HG03378 (cell line): Measurements from ENCODE around the gene SLC32A1.

Source experiments
- ATAC-seq: cut with Tn5 transposase; IDR thresholded peaks from one replicate; pipeline ENCODE4 v1.9.1; 2021; ENCODE audit warnings: mild to moderate bottlenecking, moderate library complexity; ENCODE audit not compliant: unreplicated experiment

SLC32A1 gene, protein sequence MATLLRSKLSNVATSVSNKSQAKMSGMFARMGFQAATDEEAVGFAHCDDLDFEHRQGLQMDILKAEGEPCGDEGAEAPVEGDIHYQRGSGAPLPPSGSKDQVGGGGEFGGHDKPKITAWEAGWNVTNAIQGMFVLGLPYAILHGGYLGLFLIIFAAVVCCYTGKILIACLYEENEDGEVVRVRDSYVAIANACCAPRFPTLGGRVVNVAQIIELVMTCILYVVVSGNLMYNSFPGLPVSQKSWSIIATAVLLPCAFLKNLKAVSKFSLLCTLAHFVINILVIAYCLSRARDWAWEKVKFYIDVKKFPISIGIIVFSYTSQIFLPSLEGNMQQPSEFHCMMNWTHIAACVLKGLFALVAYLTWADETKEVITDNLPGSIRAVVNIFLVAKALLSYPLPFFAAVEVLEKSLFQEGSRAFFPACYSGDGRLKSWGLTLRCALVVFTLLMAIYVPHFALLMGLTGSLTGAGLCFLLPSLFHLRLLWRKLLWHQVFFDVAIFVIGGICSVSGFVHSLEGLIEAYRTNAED

DNA sequence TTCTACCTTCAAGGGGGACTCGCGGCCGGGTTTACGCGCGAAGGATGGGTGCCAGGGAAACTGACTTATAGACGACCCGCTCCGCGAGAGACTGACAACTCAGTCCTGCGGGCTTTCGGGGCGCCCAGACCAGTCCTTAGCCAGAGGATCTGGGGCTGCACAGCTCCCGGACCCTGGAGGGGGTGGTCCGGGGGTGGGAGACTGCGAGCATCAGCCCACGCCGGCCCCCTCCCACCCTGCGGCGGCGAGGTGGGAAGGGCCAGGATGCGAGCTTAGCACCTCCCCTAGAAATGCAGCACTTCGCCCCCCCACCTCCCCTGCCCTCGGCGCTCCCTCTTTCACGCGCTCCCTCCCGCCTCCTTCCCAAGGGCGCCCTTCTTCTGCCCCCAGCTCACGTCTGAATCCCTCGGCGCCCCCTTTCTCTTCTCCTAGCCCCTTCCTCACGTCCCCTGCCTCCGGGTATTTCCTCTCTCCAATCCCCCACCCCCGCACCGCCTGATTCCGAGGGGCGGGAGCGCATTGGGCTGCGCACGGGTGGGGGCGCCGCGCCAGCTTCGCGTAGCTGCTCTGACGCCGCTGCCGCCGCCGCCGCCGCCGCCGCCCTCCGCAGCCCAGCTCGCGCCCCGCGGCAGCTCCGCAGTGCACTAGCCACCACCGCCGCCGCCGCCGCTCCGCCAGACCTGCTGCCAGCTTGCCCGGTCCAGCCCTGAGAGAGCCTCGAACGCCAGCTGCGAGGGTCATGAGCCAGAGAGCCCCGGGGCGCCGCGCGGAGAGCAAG lies at the start of gene SLC32A1:
TSS of gene SLC32A1 (plus strand) at position 639 of the 778 bp plus-strand sequence. CDS start 239 bp downstream, outside the sequence.
- no peak for ATAC-seq

DNA sequence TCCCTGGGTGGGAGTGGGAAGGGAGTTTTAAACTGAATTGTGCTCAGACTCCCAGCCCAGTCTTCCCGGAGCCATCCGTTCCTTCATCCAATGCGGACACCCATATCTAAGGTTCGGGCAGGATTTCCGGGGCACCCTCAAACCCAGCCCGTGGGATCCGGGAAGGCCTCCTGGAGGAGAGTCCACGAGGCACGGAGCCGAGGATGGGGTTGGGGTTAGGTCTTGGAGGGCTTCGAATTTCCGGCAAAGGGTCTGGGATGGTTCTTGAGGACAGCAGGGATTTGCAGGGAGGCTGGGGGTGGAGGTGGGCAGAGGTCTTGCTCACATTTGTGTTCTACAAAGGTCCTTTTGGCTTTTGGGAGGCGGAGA lies 49.5 kb upstream of the SLC32A1 start:
- ATAC-seq = no peak

- no peak for ATAC-seq
Observed at GRCh38 chr20:38676576-38676975, 47.7 kb upstream of the SLC32A1 start.

- ATAC-seq = no peak
Observed at GRCh38 chr20:38680500-38681306, 43.6 kb upstream of the SLC32A1 start.

DNA sequence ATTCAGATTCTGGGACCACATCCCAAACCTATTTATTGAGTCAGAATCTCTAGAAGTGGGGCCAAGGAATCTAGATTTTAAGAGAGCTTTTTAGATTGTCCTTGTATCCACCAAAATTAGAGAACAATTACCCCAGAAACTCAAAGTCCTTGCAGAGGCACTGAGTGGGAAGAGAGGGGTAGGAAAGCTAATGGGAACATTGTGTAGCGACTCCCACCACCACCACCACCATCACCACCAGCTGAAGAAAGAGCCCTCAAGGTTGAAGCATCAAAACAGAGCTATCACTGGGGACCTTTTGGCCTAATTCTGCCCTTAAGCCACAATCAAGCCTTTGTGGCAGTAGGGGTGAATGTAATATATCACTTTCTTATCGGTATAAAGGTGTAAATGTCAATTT lies 39.0 kb upstream of the SLC32A1 start:
- no peak for ATAC-seq

DNA sequence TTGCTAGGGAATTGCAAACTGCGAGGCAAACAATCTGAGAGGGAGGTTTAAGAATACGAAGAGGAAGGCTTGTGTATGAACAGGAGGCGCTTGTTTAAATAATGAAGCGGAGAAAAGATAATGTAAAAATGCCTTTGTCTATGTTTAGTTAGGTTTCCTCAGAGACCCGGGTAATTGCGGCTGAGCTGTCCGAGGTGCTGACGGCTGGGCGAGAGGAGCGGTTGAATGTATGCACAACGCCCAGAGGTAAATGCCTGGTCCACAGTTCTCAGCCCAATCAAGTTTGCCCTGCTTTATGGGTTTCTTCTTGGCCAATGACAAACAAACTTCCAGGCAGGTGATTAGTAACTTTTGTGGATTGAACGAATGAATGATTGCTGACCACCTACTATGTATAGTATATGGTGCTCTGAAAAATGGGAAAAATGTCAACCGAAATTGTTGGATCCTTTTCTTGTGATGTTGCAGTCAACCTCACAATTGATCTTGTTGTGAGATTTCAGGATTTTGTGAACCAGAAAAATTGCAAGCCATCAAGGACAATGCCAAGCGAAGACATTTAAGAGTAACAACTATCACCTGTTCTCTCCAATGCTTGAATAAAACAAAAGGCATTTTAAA lies 38.3 kb upstream of the SLC32A1 start:
- ATAC-seq = no peak

DNA sequence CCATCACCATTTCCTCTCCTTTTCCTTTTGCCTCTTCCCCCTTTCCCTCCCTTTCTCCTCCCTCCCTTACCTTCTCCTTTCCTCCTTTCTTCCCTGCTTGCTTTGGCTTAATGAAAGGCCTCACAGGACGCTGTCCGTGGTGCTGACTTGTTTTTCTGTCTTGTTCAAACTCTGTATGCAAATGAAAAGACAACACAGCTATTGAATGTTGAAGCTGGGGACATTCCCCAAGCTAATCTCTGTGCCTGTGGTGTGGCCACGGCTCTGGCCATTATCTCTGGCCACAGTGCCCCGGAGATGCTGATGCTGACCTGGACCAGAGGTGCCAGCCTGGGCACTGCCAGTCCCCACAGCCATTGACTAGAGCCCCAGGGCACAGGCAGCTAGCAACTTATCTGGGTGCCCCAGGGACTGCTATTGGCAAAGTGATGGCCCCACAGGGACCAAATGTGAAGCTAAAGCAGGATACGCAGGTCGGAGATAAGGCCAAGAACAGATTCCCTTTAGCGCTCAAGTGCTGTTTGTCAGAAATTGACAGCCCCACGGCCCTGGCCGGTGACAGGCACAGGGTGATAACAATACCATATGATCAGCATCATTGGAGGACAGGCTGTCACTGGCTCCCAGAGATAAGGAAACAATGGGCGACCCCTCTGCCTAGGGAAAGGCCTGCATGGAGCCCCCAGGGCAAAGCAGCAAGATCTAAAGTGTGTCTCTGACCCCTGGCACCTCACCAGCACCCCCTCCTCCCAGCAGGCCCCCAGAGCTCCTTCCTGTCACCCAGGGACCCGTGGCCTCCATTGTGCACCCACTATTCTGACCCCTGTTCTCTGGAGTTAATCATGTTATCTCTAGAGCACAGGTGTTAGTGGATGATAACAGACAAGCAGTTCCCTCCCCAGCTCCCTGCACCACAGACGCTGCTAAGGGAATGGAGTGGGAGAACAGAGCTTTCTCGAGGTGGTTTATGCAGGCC lies 31.6 kb upstream of the SLC32A1 start:
- ATAC-seq = no peak

DNA sequence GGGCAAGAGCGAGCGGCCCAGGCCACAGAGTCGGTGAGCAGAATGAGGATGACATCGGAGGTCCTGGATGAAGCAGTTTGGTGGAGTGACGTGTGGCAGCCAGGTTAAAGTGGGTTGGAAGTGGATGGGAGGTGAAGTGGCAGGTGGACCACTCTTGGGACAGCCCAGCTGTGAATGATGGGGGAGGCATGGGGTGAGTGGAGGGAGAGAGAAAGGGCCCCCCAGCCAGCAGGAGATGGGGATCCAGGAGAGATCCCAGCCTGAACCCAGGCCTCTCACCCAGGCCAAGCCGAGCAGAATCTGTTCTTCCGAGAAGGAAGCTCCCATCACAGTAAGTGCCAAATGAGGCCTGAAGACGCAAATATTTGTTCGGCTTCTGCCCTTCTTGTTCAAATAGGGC lies 27.0 kb upstream of the SLC32A1 start:
- ATAC-seq = no peak

- no peak for ATAC-seq
Observed at GRCh38 chr20:38698541-38698940, 25.7 kb upstream of the SLC32A1 start.

DNA sequence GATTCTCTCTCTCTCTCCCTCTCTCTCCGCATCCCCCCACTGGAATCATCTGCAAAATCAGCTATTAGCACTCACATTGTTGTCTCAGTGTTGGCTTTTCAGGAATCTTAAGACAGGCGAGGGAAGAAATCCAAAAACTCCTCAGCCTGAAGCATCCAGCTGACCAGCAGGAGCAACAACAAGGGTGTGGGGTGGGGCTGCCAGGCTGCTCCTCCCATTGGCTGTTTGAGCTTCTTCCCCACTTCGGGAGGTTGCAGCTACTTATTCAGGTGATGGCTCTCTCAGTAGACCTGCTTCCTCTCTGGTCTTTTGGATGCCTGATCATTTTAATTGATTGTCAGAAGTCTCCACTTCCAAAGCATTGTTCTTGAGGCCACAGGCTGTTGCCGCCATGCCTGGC lies 24.1 kb upstream of the SLC32A1 start:
- ATAC-seq = no peak

DNA sequence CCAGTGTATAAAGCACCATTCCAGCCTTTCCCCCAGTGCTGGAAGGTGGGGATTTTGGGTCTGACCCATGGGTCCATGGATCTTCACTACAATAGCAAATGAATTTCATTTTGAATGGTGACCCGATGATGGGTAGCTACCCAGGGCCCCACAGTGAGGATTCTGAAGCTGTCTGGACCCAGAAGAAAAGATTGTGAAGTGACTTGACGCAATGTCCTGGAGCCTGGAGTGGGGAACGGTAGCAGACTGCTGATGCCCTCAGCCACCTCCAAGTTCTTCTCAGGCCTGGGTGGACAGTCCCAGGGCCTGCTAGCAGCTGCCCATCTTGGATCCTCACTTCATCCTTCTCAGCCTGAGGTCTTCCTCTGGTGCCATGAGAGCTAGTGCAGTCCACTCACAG lies 23.4 kb upstream of the SLC32A1 start:
- no peak for ATAC-seq

DNA sequence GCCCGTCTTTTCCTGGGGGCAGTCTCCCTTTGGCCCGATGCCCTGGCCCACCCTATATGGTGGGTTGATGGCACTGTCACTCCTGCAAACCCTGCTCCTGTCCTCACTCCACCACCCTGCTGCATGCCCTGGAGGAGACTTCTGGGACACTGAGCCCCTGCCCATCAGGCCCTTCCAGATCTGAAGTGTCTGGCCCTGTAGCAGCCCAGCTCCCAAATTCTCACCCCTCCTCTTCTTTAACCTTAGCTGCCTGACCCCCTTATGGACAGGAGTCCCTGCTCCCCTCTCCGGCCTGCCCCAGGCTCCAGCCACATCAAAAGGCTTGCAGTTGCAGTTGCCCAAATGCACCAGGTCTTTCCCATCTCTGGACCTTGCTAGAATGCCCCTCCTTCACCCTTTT lies 20.8 kb upstream of the SLC32A1 start:
- no peak for ATAC-seq

DNA sequence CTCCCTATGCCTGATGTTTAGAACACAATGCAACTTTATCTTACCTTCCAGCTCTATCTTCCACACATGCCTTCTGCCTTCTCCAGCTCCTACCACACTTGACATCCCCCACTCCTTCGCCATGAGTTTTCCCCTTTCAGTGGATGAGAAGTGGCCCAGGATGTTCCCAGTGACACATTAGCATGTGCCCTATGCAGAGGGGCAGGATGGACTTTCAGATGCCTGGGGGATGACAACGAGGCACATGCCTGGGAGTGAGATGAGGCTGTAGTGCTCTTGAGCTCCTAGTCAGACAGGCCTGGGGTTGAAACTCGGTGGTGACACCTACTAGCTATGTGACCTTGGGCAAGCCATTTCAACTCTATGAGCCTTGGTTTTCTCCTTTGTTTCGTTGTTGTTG lies 20.1 kb upstream of the SLC32A1 start:
- no peak for ATAC-seq

DNA sequence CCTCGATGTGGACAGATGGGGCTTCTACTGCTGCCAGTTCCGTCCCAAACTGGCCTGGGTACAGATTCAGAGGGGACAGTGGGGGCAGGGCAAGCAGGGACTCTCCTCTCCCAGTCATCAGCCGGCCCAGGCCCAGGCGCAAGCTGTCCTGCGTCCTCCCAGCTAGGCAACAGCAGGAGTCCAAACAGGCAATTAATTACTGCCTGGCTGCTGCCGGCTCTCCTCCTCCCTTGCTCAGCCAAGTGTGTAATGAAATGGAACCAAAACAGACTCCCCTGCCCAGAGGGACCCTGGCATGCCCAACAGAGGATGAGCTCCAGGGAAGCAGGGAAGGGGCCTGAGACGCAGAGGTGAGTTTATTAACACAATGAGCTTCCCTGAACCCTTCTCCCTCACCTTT lies 17.8 kb upstream of the SLC32A1 start:
- ATAC-seq = no peak

GRCh38 chr20:38714308-38714707 lies 10.0 kb upstream of the SLC32A1 start:
- ATAC-seq = no peak

DNA sequence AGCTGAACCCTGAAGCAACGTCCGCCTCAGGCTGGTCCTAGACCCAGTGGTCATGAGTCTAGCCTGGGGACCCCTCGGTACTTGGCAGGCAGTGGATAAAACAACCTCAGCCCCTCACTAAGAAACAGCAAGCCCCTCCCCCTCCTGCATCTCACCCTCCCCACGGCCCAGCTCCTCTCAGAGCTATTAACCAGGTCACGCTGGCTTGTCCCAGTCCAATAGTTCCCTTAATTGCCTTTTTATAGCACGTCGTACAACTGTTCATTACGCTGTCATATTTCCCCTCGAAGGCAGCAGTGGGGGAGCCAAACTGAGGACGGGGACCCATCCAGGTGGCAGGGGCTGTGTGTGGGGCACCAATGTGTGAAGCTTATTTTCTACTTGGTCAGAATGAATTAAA lies 8.6 kb upstream of the SLC32A1 start:
- no peak for ATAC-seq

DNA sequence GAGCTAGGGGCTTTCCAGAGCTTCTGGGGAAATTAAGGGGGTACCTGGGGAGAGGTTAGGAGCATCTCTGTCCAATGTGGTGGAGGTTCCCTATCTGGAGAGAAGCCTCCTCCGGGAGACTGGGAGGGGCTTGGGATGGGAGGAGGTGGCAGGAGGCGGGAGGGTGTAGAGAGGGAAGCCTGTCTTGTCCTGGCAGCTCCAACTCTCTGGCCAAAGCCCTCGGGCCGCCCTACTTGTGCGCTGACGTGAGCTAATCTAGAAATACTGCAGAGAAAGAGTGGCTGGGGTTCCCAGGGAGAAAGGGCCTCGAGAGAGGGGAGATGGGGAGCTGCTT lies 1.6 kb upstream of the SLC32A1 start:
- no peak for ATAC-seq

GRCh38 chr20:38723017-38723847 lies 1.1 kb upstream of the SLC32A1 start:
- no peak for ATAC-seq

DNA sequence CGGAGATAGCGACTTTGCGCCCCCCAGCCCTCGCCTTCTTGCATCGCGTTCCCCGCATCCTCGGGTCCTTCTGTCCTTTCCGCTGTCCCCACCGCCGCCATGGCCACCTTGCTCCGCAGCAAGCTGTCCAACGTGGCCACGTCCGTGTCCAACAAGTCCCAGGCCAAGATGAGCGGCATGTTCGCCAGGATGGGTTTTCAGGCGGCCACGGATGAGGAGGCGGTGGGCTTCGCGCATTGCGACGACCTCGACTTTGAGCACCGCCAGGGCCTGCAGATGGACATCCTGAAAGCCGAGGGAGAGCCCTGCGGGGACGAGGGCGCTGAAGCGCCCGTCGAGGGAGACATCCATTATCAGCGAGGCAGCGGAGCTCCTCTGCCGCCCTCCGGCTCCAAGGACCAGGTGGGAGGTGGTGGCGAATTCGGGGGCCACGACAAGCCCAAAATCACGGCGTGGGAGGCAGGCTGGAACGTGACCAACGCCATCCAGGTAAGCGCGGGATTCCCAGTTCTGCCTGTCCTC lies 401 bp downstream of the SLC32A1 start:
- ATAC-seq = no peak
